PC-3 (cell line): ENCODE results near the gene RANBP10. TPM values are rescaled to one million over a fixed set of nuclear protein-coding genes. Genes with fewer than 3 reads are reported as not detected.

ENCODE experiments used
- ATAC-seq: fragments of 200-7000 bp; cut with Tn5 transposase; 2 replicates; pipeline ENCODE4 v1.9.1; 2020; ENCODE audit warnings: mild to moderate bottlenecking, moderate library complexity
- BruUV-seq: library from RNA; stranded (reverse); fragments of 400-500 nt; replicated peaks from 2 replicates; lab custom pipeline; 2021; lab: Mats Ljungman, UMichigan
- CTCF ChIA-PET: fragments of 300-600 bp; sonication (Branson Sonifier 250); formaldehyde crosslinking; loops from one replicate; lab custom pipeline; 2022; ENCODE audit warnings: antibody characterized with exemption; lab: Charles Lee
- POLR2A ChIA-PET: fragments of 300-600 bp; sonication (Branson Sonifier 250); formaldehyde crosslinking; loops from one replicate; lab custom pipeline; 2022; ENCODE audit warnings: antibody characterized with exemption; ENCODE audit not compliant: unreplicated experiment; lab: Charles Lee
- DNase-seq: peaks from one replicate; pipeline ENCODE4 v3.0.0-alpha.2; 2015
- H2AFZ ChIP-seq: fragments of 300-600 bp; sonication (generic); 2 replicates; pipeline ENCODE4 v1.6.0; 2016; ENCODE audit warnings: antibody characterized with exemption, low read length
- H3F3A ChIP-seq: fragments of 300-600 bp; sonication (generic); one replicate; pipeline ENCODE4 v1.6.0; 2017; ENCODE audit warnings: antibody characterized with exemption, low read length, control low read depth, mild to moderate bottlenecking; ENCODE audit not compliant: unreplicated experiment
- H3K27ac ChIP-seq: fragments of 300-600 bp; sonication (generic); 2 replicates; pipeline ENCODE4 v1.5.1; 2016; ENCODE audit warnings: mild to moderate bottlenecking, low read length
- H3K27me3 ChIP-seq: fragments of 300-600 bp; sonication (generic); 2 replicates; pipeline ENCODE4 v1.6.1; 2016; ENCODE audit warnings: low read length, mixed read lengths
- H3K36me3 ChIP-seq: fragments of 300-600 bp; sonication (generic); 2 replicates; pipeline ENCODE4 v1.6.1; 2016; ENCODE audit warnings: low read depth, mixed run types, low read length, mixed read lengths
- H3K4me1 ChIP-seq: fragments of 300-600 bp; sonication (generic); 2 replicates; pipeline ENCODE4 v1.5.1; 2016; ENCODE audit warnings: low read length; ENCODE audit not compliant: insufficient read depth
- H3K4me2 ChIP-seq: fragments of 300-600 bp; sonication (generic); 2 replicates; pipeline ENCODE4 v1.6.0; 2016; ENCODE audit warnings: low read length
- H3K4me3 ChIP-seq: fragments of 300-600 bp; sonication (generic); 2 replicates; pipeline ENCODE4 v1.5.1; 2016; ENCODE audit warnings: mild to moderate bottlenecking, low read length, mixed read lengths
- H3K79me2 ChIP-seq: fragments of 300-600 bp; sonication (generic); 2 replicates; pipeline ENCODE4 v1.6.1; 2017; ENCODE audit warnings: low read length, mixed read lengths
- H3K9ac ChIP-seq: fragments of 300-600 bp; sonication (generic); 2 replicates; pipeline ENCODE4 v1.6.0; 2016; ENCODE audit warnings: mild to moderate bottlenecking, low read length
- H3K9me2 ChIP-seq: fragments of 300-600 bp; sonication (generic); replicated peaks from 2 replicates; pipeline ENCODE4 v1.6.1; 2016; ENCODE audit warnings: mixed run types, low read length, mixed read lengths
- H3K9me3 ChIP-seq: fragments of 300-600 bp; sonication (generic); 2 replicates; pipeline ENCODE4 v1.6.1; 2016; ENCODE audit warnings: low read length, mixed read lengths
- H4K20me1 ChIP-seq: fragments of 300-600 bp; sonication (generic); 2 replicates; pipeline ENCODE4 v1.6.1; 2016; ENCODE audit warnings: low read length, mixed read lengths
- EZH2 ChIP-seq: fragments of 300-600 bp; sonication (generic); IDR thresholded peaks from one replicate; pipeline ENCODE4 v1.6.1; 2017; ENCODE audit warnings: antibody characterized with exemption, mild to moderate bottlenecking, low read length; ENCODE audit not compliant: unreplicated experiment
- EZH2phosphoT487 ChIP-seq: fragments of 300-600 bp; sonication (generic); IDR thresholded peaks from 2 replicates; pipeline ENCODE4 v1.6.1; 2018; ENCODE audit warnings: mild to moderate bottlenecking, antibody characterized with exemption, low read length, borderline replicate concordance
- intact Hi-C: fragments of 100-400 bp; cut with micrococcal nuclease; formaldehyde crosslinking; loops from 2 replicates; pipeline ENCODE4 v1.9.0; 2023
- total RNA-seq: library from RNA; depleted of rRNA; stranded (reverse); fragments of >200 nt; gene quantifications from 2 replicates; pipeline ENCODE4 v1.2.3, GENCODE V29; 2014
- TF ChIP-seq, protein P1 (sequence below): fragments of 300-600 bp; sonication (generic); conservative IDR thresholded peaks from 2 replicates; pipeline ENCODE4 v1.5.1; 2017; ENCODE audit warnings: antibody characterized with exemption, low read depth, mild to moderate bottlenecking, low read length

RANBP10 gene
- total RNA-seq, 1 experiment from 2014 or later = 5.5 TPM

DNA sequence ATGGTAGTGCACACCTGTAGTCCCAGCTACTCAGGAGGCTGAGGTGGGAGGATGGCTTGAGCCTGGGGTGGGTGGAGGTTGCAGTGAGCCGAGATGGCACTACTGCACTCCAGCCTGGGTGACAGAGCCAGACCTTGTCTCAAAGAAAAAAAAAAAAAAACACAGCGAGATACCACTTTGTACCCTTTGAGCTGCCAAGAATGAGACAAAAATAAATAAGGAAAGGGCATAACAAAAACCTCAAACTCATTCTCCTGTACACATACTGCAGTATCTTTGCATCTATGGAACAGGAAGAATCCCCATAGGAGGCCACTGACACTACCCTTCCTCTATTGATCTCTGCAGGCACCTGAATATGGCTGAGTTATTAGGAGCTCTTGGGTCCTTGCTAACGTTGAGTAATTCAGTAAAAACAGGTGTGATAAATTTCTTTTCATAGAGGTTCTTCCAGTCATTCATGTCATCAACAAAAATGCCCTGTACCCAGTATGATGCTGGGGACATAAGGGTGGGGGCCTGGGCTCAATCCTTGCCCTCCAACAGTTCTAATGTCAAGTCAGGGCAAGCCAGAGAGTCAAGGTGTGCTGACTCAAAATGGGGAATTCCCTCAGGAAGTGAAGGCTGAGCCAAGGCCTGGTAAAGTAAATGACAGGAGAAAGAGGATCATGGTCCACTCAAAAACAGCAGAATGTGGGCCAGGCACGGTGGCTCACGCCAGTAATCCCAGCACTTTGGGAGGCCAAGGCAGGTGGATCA, 26.9 kb downstream of the RANBP10 start:
- no peaks in the 10 kb centered on the region for H4K20me1 ChIP-seq
- ChIA-PET CTCF (no interaction called here), POLR2A (no interaction called here)
- H3K4me3 ChIP-seq = no peak overlapping the region
- H2AFZ ChIP-seq = no peak overlapping the region
- BruUV-seq = no TSS peak
- H3K36me3 ChIP-seq = no peaks in the 10 kb centered on the region
- H3K9me3 ChIP-seq = no peaks in the 10 kb centered on the region
- no peak for DNase-seq
- no peaks in the 10 kb centered on the region for H3F3A ChIP-seq
- TF ChIP-seq EZH2 (no peak), EZH2phosphoT487 (no peak)
- TF ChIP-seq, protein P1, sequence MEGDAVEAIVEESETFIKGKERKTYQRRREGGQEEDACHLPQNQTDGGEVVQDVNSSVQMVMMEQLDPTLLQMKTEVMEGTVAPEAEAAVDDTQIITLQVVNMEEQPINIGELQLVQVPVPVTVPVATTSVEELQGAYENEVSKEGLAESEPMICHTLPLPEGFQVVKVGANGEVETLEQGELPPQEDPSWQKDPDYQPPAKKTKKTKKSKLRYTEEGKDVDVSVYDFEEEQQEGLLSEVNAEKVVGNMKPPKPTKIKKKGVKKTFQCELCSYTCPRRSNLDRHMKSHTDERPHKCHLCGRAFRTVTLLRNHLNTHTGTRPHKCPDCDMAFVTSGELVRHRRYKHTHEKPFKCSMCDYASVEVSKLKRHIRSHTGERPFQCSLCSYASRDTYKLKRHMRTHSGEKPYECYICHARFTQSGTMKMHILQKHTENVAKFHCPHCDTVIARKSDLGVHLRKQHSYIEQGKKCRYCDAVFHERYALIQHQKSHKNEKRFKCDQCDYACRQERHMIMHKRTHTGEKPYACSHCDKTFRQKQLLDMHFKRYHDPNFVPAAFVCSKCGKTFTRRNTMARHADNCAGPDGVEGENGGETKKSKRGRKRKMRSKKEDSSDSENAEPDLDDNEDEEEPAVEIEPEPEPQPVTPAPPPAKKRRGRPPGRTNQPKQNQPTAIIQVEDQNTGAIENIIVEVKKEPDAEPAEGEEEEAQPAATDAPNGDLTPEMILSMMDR = no peak
- H3K9ac ChIP-seq = no peak overlapping the region
- H3K4me1 ChIP-seq = no peaks in the 10 kb centered on the region
- no peak for ATAC-seq
- no peaks in the 10 kb centered on the region for H3K9me2 ChIP-seq
- no peak overlapping the region for H3K27ac ChIP-seq
- intact Hi-C loops = no loop called here
- peaks cover 6% of the 10 kb centered on the region; the same call in 1 of the 2 replicates for H3K79me2 ChIP-seq
- no peaks in the 10 kb centered on the region for H3K27me3 ChIP-seq
- no peak overlapping the region for H3K4me2 ChIP-seq

DNA sequence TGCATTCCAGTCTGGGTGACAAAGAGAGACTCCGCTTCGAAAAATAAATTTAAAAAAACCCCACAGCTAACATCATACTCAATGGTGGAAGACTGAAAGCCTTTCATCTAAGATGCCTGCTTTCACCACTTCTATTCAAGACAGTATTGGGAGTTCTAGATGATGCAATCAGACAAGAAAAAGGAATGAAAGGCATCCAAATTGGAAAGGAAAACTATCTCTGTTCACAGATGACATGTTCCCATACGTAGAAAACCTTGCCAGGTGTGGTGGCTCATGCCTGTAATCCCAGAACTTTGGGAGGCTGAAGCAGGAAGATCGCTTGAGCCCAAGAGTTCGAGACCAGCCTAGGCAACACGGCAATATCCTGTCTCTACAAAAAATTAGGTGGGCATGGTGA, 31.1 kb downstream of the RANBP10 start:
- H3K79me2 ChIP-seq = 0 out of 2 replicates have a peak, but pooled peaks cover 3% of the 10 kb centered on the region
- no peaks in the 10 kb centered on the region for H3K9me2 ChIP-seq
- H2AFZ ChIP-seq = no peak overlapping the region
- intact Hi-C loops = no loop called here
- no peaks in the 10 kb centered on the region for H4K20me1 ChIP-seq
- no peak overlapping the region for H3K27ac ChIP-seq
- DNase-seq = no peak
- ChIA-PET CTCF (no interaction called here), POLR2A (no interaction called here)
- H3K36me3 ChIP-seq = no peaks in the 10 kb centered on the region
- no peaks in the 10 kb centered on the region for H3F3A ChIP-seq
- TF ChIP-seq EZH2phosphoT487 = no peak
- no peak for TF ChIP-seq EZH2
- no peak for ATAC-seq
- H3K9ac ChIP-seq = no peak overlapping the region
- no peak overlapping the region for H3K4me3 ChIP-seq
- no TSS peak for BruUV-seq
- no peak overlapping the region for H3K4me2 ChIP-seq
- H3K4me1 ChIP-seq = no peaks in the 10 kb centered on the region
- H3K27me3 ChIP-seq = no peaks in the 10 kb centered on the region
- H3K9me3 ChIP-seq = no peaks in the 10 kb centered on the region

DNA sequence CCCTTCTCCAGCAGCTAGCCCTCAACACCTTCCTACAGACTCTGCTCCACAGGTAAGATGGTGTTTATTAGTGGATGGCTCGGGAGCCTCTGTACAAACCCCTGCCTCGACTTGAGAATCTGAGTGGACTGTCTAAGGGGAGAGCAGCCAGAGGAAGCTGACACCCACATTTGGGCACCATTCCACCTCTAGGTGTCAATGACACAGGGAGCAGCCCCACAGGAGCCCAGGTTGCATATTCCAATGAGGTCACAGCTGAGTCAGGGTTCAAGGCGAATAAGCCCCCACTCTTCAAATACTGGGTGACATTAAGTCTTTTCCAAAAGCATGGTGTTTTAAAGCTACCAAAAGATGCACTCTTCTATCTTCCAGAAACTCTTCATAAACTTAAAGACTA, 31.9 kb downstream of the RANBP10 start:
- ATAC-seq = no peak
- no TSS peak for BruUV-seq

More for the DNA sequence above, 31.9 kb downstream of the RANBP10 start:
- no peaks in the 10 kb centered on the region for H4K20me1 ChIP-seq
- no peaks in the 10 kb centered on the region for H3K4me1 ChIP-seq
- H3K36me3 ChIP-seq = no peaks in the 10 kb centered on the region
- H3K4me3 ChIP-seq = no peak overlapping the region
- no peaks in the 10 kb centered on the region for H3K9me3 ChIP-seq
- no peaks in the 10 kb centered on the region for H3F3A ChIP-seq
- no peak overlapping the region for H3K4me2 ChIP-seq
- H3K27me3 ChIP-seq = no peaks in the 10 kb centered on the region
- no peak overlapping the region for H3K9ac ChIP-seq
- no peak for DNase-seq
- ChIA-PET POLR2A (no interaction called here), CTCF (no interaction called here)
- intact Hi-C loops = no loop called here
- no peak overlapping the region for H3K27ac ChIP-seq
- 0 out of 2 replicates have a peak, but pooled peaks cover 3% of the 10 kb centered on the region for H3K79me2 ChIP-seq
- TF ChIP-seq, protein P1 = no peak
- no peak for TF ChIP-seq EZH2
- no peak for TF ChIP-seq EZH2phosphoT487
- no peak overlapping the region for H2AFZ ChIP-seq
- H3K9me2 ChIP-seq = no peaks in the 10 kb centered on the region
